GM10266 (cell line): Measurements from ENCODE around the gene OR7D4.

Experiments used
- DNase-seq: peaks from one replicate; pipeline ENCODE4 v3.0.0; 2012; ENCODE audit errors: extremely low spot score
- TF ChIP-seq, protein P1 (sequence below): IDR thresholded peaks from 2 replicates; pipeline ENCODE4 v1.5.1; 2012; ENCODE audit warnings: mild to moderate bottlenecking, low read depth; ENCODE audit not compliant: control insufficient read depth, insufficient read depth; ENCODE audit errors: missing control alignments

OR7D4 gene

DNA sequence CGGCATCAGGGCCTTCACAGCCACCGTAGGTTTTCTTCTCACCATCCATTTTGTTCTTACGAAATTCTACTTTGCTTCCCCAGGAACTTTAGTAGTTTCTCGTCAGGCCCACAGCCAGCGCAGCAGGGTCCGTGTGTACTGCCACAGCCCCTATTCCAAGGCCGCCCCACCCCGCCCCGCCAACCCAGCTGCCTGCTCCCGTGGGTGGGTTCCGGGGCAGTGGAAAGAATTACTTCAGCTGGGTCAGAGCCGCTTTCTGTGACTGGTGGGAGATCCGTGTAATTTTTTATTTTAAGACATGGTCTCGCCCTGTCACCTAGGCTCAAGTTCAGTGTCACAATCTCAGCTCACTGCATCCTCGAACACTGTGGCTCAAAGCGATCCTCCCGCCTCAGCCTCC lies 36.4 kb downstream of the OR7D4 start:
- DNase-seq: no peak
- TF ChIP-seq, protein P1, sequence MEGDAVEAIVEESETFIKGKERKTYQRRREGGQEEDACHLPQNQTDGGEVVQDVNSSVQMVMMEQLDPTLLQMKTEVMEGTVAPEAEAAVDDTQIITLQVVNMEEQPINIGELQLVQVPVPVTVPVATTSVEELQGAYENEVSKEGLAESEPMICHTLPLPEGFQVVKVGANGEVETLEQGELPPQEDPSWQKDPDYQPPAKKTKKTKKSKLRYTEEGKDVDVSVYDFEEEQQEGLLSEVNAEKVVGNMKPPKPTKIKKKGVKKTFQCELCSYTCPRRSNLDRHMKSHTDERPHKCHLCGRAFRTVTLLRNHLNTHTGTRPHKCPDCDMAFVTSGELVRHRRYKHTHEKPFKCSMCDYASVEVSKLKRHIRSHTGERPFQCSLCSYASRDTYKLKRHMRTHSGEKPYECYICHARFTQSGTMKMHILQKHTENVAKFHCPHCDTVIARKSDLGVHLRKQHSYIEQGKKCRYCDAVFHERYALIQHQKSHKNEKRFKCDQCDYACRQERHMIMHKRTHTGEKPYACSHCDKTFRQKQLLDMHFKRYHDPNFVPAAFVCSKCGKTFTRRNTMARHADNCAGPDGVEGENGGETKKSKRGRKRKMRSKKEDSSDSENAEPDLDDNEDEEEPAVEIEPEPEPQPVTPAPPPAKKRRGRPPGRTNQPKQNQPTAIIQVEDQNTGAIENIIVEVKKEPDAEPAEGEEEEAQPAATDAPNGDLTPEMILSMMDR: no peak

DNA sequence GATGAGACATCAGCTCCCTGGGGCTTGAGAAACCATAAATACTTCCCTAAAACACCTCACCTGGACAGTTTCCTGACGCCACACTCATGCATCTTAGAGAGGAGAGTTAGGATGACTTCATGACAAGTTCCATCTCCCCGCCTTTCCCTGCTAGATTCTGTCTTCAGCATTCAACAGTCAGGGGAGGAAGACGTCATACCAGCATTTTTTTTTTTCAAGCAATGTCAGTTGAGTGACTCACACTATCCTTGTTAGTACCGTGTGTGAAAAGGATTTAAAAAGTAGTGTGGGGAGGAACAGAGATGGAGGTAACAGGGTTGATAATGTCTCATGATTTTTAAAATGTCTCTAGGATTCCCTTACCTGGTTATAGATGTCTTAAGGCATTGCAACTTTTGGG lies 40.5 kb downstream of the OR7D4 start, which contains the start of gene OR7D2:
OR7D2 (plus strand) TSS at position 79 of the 400 bp plus-strand sequence. CDS start 6,803 bp downstream, outside the sequence.
- no peak for DNase-seq
- TF ChIP-seq, protein P1: no peak

DNA sequence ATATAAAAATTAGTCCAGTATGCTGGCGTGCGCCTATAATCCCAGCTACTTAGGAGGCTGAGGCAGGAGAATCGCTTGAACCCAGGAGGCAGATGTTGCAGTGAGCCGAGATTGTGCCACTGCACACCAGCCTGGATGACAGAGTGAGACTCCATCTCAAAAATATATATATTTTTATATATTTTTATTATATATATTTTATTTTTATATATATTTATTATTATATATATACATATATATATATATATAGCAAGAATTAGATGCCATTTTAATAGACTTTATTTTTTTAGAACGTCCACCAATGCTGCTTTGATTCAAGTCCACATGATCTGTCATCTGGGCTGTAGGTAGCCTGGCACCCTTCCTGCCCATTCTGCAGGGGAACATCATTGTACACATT lies 44.1 kb downstream of the OR7D4 start:
- DNase-seq: no peak
- TF ChIP-seq, protein P1: no peak

DNA sequence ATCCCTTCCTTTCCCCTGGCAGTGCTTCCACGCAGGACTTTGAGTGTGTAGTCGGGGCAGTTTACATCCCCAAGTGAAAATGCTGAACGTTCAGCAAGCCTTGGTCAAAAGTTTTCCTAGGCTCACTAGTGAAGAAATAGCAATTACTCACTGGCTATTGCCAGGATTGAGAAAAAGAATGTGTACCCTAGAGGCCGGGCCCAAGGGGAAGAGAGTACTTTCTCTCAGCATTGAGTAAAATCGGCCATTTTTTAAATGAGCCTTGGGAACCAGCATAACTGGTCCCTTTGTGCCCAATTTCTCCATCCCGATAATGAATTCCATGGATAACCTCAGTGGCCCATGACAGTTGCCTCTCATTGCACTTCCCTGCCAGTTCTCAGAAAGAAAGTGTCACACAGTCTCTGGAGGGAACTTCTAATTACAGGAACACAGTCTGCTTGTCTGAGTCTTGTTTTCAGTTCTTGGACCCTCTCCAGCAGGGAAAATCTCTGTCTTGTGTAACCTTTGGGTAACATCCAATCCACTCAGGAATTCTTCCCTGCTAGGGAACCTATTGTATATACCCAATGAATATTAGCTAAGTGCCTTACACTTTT lies 47.9 kb downstream of the OR7D4 start:
- no peak for DNase-seq
- TF ChIP-seq, protein P1: no peak

DNA sequence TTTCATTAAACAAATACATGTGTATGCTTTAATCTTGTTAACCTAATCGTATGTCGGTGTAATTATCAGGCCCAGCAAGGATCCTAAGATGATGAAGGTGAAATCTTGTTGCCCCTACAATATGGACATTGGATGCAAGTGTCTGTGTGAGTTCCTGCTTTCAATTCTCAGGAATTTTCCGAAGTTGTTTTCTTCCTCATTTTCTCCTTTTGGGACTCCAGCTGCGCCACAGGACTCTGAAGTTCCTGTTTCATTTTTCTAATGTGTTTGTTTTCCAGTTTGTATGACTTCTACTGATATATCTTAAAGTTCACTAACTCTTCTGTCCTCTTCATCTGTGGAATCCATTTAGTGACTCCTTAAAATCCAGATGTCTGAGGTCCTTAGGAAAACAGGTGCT lies 52.5 kb downstream of the OR7D4 start:
- TF ChIP-seq, protein P1: no peak
- no peak for DNase-seq

DNA sequence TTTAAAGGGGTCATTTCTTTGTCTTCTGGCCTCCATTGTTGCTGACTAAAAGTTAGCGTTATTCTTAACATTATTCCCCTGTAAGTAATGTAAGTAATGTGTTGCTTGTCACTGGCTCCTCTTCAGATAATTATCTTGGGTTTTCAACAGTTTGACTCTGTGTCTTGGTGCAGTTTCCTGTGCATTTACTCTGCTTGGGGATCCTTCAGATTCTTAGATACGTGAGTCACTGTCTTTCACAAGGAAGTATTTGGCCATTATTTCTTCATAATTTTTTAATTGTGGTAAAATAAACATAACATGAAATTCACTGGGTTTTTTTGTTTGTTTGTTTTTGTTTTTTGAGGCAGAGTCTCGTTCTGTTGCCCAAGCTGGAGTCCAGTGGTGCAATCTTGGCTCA lies 54.1 kb downstream of the OR7D4 start:
- TF ChIP-seq, protein P1: no peak
- no peak for DNase-seq

DNA sequence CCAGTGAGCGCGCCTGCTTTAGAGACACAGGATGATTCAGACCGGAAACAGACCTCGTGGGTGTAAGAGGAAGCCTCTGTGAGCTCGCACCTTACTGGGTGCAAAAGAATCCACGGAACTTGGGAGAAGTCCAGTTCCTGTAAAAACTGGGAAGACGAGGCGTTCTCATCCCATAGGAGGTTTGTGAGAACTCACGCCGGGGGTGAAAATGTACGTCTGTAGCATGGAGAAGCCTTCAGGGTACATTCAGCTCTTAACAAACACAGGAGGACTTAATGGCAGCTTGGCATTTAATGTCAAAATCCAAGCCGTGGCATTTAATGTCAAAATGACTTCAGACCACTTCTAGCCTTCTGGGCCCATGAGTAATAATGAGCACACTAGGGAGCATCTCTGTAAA lies 58.0 kb downstream of the OR7D4 start:
- TF ChIP-seq, protein P1: no peak
- DNase-seq: no peak
